Astrocyte (in vitro differentiated cells and primary cell): ENCODE results near the gene ENTPD2.

Experiments
- CTCF ChIP-seq: IDR thresholded peaks from 2 replicates; pipeline ENCODE4 v1.5.1; 2011; ENCODE audit warnings: low read depth, mild to moderate bottlenecking, inconsistent platforms, low read length, moderate library complexity; ENCODE audit not compliant: insufficient read depth
- EZH2 ChIP-seq: IDR thresholded peaks from 2 replicates; pipeline ENCODE4 v1.6.1; 2012; ENCODE audit warnings: mild to moderate bottlenecking, low read length, inconsistent platforms; ENCODE audit not compliant: insufficient read depth

- TF ChIP-seq CTCF (peak; percentile 70), EZH2 (no peak)
Observed at GRCh38 chr9:137034709-137035506, 19.0 kb downstream of the ENTPD2 start.
